SK-N-SH (cell line): ENCODE data around the gene PDGFA. TPM values are rescaled to one million over a fixed set of nuclear protein-coding genes. Genes with fewer than 3 reads are reported as not detected.
A peak's percentile ranks its signal among the peaks of the same experiment; 100 is the strongest.

Experiments used
- CTCF ChIA-PET: fragments of 300-600, 350-600 bp; formaldehyde crosslinking; extraction: SDS; loops from one replicate; lab custom pipeline; 2021; lab: Yijun Ruan, JAX
- POLR2A ChIA-PET: fragments of 350-600 bp; sonication (Branson Sonifier 250); formaldehyde crosslinking; extraction: SDS; loops from one replicate; lab custom pipeline; 2020; ENCODE audit warnings: antibody characterized with exemption, inconsistent platforms; lab: Yijun Ruan, JAX
- DNase-seq: peaks from one replicate; pipeline ENCODE4 v3.0.0; 2012
- H2AFZ ChIP-seq: fragments of 200-600 bp; sonication (generic); 2 replicates; pipeline ENCODE4 v1.8.1; 2016; ENCODE audit warnings: antibody characterized with exemption, mild to moderate bottlenecking, low read depth
- H3F3A ChIP-seq: fragments of 200-600 bp; sonication (generic); replicated peaks from 2 replicates; pipeline ENCODE3; 2016; ENCODE audit warnings: antibody characterized with exemption, mild to moderate bottlenecking; ENCODE audit not compliant: insufficient read depth
- H3K27ac ChIP-seq, 2 experiments: fragments of 200-500 bp in 1 of 2; fragments of 200-600 bp in 1 of 2; sonication (Bioruptor generic) in 1 of 2; sonication (generic), shearing (Covaris generic) in 1 of 2; 2 replicates each; pipeline versions ENCODE4 v1.5.1 to v1.6.1; 2014 to 2016; ENCODE audit warnings: low read depth in 2 of 2, inconsistent platforms in 1 of 2, low read length in 1 of 2, mild to moderate bottlenecking in 1 of 2, mixed read lengths in 1 of 2
- H3K27me3 ChIP-seq: fragments of 200-600 bp; sonication (generic), shearing (Covaris generic); 2 replicates; pipeline ENCODE4 v1.6.1; 2016; ENCODE audit warnings: mixed run types; ENCODE audit not compliant: insufficient read depth
- H3K36me3 ChIP-seq, 2 experiments: fragments of 200-500 bp in 1 of 2; fragments of 200-600 bp in 1 of 2; sonication (Bioruptor generic) in 1 of 2; sonication (generic) in 1 of 2; replicated peaks in 1 of 2; 2 replicates each; pipeline versions ENCODE3 to v1.5.1; 2014 to 2016; ENCODE audit warnings: low read length in 1 of 2, mild to moderate bottlenecking in 1 of 2; ENCODE audit not compliant: insufficient read depth in 2 of 2, control insufficient read depth in 1 of 2
- H3K4me1 ChIP-seq, 2 experiments: fragments of 200-500 bp in 1 of 2; fragments of 200-600 bp in 1 of 2; sonication (Bioruptor generic) in 1 of 2; sonication (generic), shearing (Covaris generic) in 1 of 2; 2 replicates each; pipeline versions ENCODE4 v1.5.1 to v1.6.1; 2014 to 2016; ENCODE audit warnings: low read depth in 1 of 2, low read length in 1 of 2, mixed run types in 1 of 2; ENCODE audit not compliant: insufficient read depth in 2 of 2, control insufficient read depth in 1 of 2
- H3K4me2 ChIP-seq: fragments of 200-600 bp; sonication (generic), shearing (Covaris generic); 2 replicates; pipeline ENCODE4 v1.6.1; 2017; ENCODE audit warnings: mixed run types
- H3K4me3 ChIP-seq, 2 experiments: fragments of 200-500 bp in 1 of 2; fragments of 200-600 bp in 1 of 2; sonication (Bioruptor generic) in 1 of 2; sonication (generic), shearing (Covaris generic) in 1 of 2; 2 replicates each; pipeline versions ENCODE4 v1.5.1 to v1.8.1; 2014 to 2016; ENCODE audit warnings: low read depth in 2 of 2, inconsistent platforms in 1 of 2, low read length in 1 of 2, mild to moderate bottlenecking in 1 of 2, mixed read lengths in 1 of 2, moderate library complexity in 1 of 2
- H3K79me2 ChIP-seq: fragments of 200-600 bp; sonication (generic); 2 replicates; pipeline ENCODE4 v1.8.1; 2017; ENCODE audit warnings: mild to moderate bottlenecking; ENCODE audit not compliant: insufficient read depth
- H3K9ac ChIP-seq: fragments of 200-600 bp; sonication (generic); 2 replicates; pipeline ENCODE4 v1.6.1; 2017; ENCODE audit warnings: mixed run types
- H3K9me2 ChIP-seq: fragments of 200-600 bp; sonication (generic); 2 replicates; pipeline ENCODE4 v1.6.1; 2017; ENCODE audit warnings: mixed run types
- H3K9me3 ChIP-seq: fragments of 200-600 bp; sonication (generic); 2 replicates; pipeline ENCODE4 v1.6.1; 2017; ENCODE audit warnings: mixed run types, mild to moderate bottlenecking, moderate library complexity
- H4K20me1 ChIP-seq: fragments of 200-600 bp; sonication (generic); 2 replicates; pipeline ENCODE4 v1.6.1; 2017; ENCODE audit warnings: mild to moderate bottlenecking, mixed run types; ENCODE audit not compliant: insufficient read depth
- EP300 ChIP-seq, 2 experiments: IDR thresholded peaks; 2 replicates each; pipeline versions ENCODE4 v1.4.0 to v1.6.1; 2012; ENCODE audit warnings: borderline replicate concordance in 1 of 2, low read depth in 1 of 2, low read length in 1 of 2
- FOSL2 ChIP-seq: IDR thresholded peaks from 2 replicates; pipeline ENCODE4 v1.4.0; 2012; ENCODE audit warnings: low read depth, mild to moderate bottlenecking, moderate library complexity, borderline replicate concordance
- JUND ChIP-seq: IDR thresholded peaks from 2 replicates; pipeline ENCODE4 v1.4.0; 2012
- POLR2AphosphoS5 ChIP-seq: IDR thresholded peaks from 2 replicates; pipeline ENCODE4 v1.6.1; 2012; ENCODE audit warnings: low read depth, low read length
- ZBTB33 ChIP-seq: IDR thresholded peaks from 2 replicates; pipeline ENCODE4 v1.4.0; 2012; ENCODE audit warnings: low read depth, borderline replicate concordance
- WGBS: methylation state at CpG from one replicate; pipeline ENCODE4 v1.1.6; 2017; ENCODE audit warnings: low lambda C conversion rate; 5-methylcytosine and 5-hydroxymethylcytosine counted together
- polyA plus RNA-seq, 3 experiments: library from polyadenylated mRNA; depleted of rRNA; stranded (reverse); fragments of >200 nt; gene quantifications; 2 replicates each; pipeline ENCODE4 v1.2.3, GENCODE V29; 2012

The PDGFA gene
- polyA plus RNA-seq, 1 of the 3 experiments (the other 2 are of a cell fraction), result 18.9 TPM

GRCh38 chr7:496528-497295 is 22.9 kb downstream of the PDGFA start:
- no peaks in the 10 kb centered on the region for H3K9me2 ChIP-seq
- H4K20me1 ChIP-seq, result peaks cover 36% of the 10 kb centered on the region
- no peaks in the 10 kb centered on the region for H3K27me3 ChIP-seq
- TF ChIP-seq FOSL2, result no peak
- H3K36me3 ChIP-seq, result peaks cover 27 to 36% of the 10 kb centered on the region in 2 experiments
- H3K4me2 ChIP-seq, result no peak overlapping the region
- no peak overlapping the region for H3K4me3 ChIP-seq
- peaks cover 11% of the 10 kb centered on the region; the same call in 1 of the 2 replicates for H3K79me2 ChIP-seq
- no peak overlapping the region for H3K9ac ChIP-seq
- H3F3A ChIP-seq, result peaks cover 60% of the 10 kb centered on the region
- ChIA-PET POLR2A (no interaction called here), CTCF (no interaction called here)
- no peak overlapping the region for H3K27ac ChIP-seq
- DNase-seq, result no peak
- WGBS, result 90% methylated on average over 24 of the region's 24 CpGs
- no peaks in the 10 kb centered on the region for H3K9me3 ChIP-seq
- H3K4me1 ChIP-seq, result peaks cover 4 to 17% of the 10 kb centered on the region in 2 experiments; a peak in 1 of 4 replicates
- H2AFZ ChIP-seq, result no peak overlapping the region

DNA sequence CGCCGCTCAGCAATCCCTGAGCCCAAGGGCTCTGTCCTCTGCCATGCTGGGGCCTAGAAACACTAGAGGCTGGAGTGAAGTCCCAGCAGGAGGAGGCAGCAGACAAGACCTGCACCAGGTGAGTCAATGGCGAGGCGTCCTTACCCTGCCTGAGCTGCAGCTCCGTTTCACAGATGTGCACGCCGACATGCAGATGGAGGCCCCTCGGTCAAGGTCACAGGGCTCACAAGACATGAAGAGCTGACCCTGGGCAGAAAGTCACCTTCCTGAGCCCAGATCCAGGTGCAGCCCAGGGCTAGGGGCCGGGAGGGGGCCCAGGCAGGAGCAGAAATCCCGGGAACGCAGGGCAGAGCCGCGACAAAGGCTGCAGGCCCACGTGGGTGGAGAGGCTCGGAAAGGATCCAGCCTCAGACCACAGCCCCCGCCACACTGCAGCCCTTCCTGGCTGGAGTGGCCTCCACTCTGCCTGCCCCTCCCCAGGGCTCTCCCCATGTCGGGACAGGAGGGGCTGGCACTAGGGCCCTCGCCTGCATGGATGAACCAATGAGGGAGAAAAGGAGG is 23.8 kb downstream of the PDGFA start:
- no peak overlapping the region for H3K4me3 ChIP-seq
- WGBS, result 88% methylated on average over 10 of the region's 18 CpGs
- TF ChIP-seq POLR2AphosphoS5 (peak; percentile 17; the same call in 1 of the 2 replicates), EP300 (IDR thresholded peaks at IDR 0.05; ENCODE audit: borderline replicate concordance in 1 of 2, low read depth in 1 of 2, low read length in 1 of 2) (no peak)

GRCh38 chr7:495326-495725 is 24.3 kb downstream of the PDGFA start:
- no peak overlapping the region for H3K9ac ChIP-seq
- WGBS, result 84% methylated on average over 3 of the region's 9 CpGs
- ChIA-PET CTCF (no interaction called here), POLR2A (no interaction called here)
- H2AFZ ChIP-seq, result no peak overlapping the region
- H3K4me2 ChIP-seq, result no peak overlapping the region
- TF ChIP-seq JUND (no peak), ZBTB33 (no peak)
- H3K4me1 ChIP-seq, result peaks cover 4 to 17% of the 10 kb centered on the region in 2 experiments; a peak in 1 of 4 replicates
- no peak overlapping the region for H3K27ac ChIP-seq
- no peaks in the 10 kb centered on the region for H3K9me2 ChIP-seq
- H3F3A ChIP-seq, result peaks cover 53% of the 10 kb centered on the region
- peaks cover 29% of the 10 kb centered on the region for H4K20me1 ChIP-seq
- peaks cover 20 to 33% of the 10 kb centered on the region in 2 experiments for H3K36me3 ChIP-seq
- no peak overlapping the region for H3K4me3 ChIP-seq
- peaks cover 4% of the 10 kb centered on the region; the same call in 1 of the 2 replicates for H3K79me2 ChIP-seq
- H3K9me3 ChIP-seq, result no peaks in the 10 kb centered on the region
- H3K27me3 ChIP-seq, result no peaks in the 10 kb centered on the region
- DNase-seq, result no peak

More for the DNA sequence above, 23.8 kb downstream of the PDGFA start:
- CTCF ChIA-PET, result no interaction called here
- Histone ChIP-seq H3K9ac (no peak overlapping the region), H3K27ac (no peak overlapping the region), H2AFZ (no peak overlapping the region), H3K27me3 (no peaks in the 10 kb centered on the region), H3F3A (peaks cover 55% of the 10 kb centered on the region), H3K4me1 (peaks cover 4 to 17% of the 10 kb centered on the region in 2 experiments; a peak in 1 of 4 replicates), H3K79me2 (peaks cover 4% of the 10 kb centered on the region; the same call in 1 of the 2 replicates), H4K20me1 (peaks cover 34% of the 10 kb centered on the region), H3K9me3 (no peaks in the 10 kb centered on the region), H3K36me3 (peaks cover 25 to 36% of the 10 kb centered on the region in 2 experiments), H3K9me2 (no peaks in the 10 kb centered on the region), H3K4me2 (no peak overlapping the region)
- no peak for DNase-seq
- POLR2A ChIA-PET, result no interaction called here
